Measurements from ENCODE around the gene HUWE1.

GRCh38 chrX:53550756-53551463 is 135.6 kb downstream of the HUWE1 start:
- TF ChIP-seq ZC3H10 (CRISPR knock-in tag; IDR thresholded peaks at IDR 0.05) (no peak), RARB (CRISPR knock-in tag; IDR thresholded peaks at IDR 0.05) (no peak)
